ENCODE measurements around the gene PPP6R2. TPM values are rescaled to one million over a fixed set of nuclear protein-coding genes. Genes with fewer than 3 reads are reported as not detected.

The PPP6R2 gene
- total and polyA plus RNA-seq, 2 of the 8 experiments (the other 6 are each of a cell fraction or from before 2014, with no cell fraction given), result 25.0 to 32.2 TPM

DNA sequence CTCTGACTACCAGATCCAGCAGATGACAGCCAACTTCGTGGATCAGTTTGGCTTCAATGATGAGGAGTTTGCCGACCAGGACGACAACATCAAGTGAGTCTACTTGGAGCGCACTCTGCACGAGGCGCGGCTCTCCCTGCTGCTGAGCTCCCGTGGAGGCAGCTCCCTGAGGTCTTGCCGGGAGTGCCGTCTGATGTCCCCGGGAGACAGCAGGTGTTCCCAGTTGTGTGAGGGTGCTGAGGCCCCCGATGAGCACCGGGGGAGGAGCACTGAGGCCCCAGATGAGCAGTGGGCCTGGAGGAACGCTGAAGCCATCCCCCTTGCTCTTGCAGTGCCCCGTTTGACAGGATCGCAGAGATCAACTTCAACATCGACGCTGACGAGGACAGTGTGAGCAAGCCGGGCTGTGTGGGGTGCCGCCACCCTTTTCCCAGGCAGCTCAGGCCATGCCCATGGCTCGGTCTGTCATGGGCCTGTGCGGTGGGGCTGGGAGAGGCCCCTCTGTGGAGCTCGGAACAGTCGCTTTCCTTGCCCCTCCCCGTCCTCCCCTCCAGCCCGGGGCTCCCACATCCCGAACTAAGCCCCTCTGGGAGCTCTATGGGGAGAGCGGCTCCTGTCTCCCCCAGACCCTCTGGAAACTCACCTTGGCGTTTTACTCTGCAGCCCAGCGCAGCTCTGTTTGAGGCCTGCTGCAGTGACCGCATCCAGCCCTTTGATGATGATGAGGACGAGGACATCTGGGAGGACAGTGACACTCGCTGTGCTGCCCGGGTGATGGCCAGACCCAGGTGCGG lies 94.6 kb downstream of the PPP6R2 start (continued):
- no peak for TF ChIP-seq CHD7 (IDR thresholded peaks at IDR 0.05; ENCODE audit: insufficient replicate concordance, low read length)
- no peak for TF ChIP-seq EZH2 (IDR thresholded peaks at IDR 0.05; ENCODE audit: low read depth, low read length, severe bottlenecking)
